NCI-H1417 treated with DMSO at 0.1 percent for 48 hours (cell line): ENCODE measurements around the gene JAKMIP3.
"Not testable (repeated sequence)": the region's sequence is repeated elsewhere in the genome, so short reads cannot be mapped to it uniquely, and the experiment has no call there.

Experiments
- DNase-seq: peaks from one replicate; lab custom pipeline; 2025; lab: John Stamatoyannopoulos, UW

Gene JAKMIP3

GRCh38 chr10:132064082-132064755 lies 1.5 kb upstream of the JAKMIP3 start:
- no peak for DNase-seq

- no peak for DNase-seq
Measured at GRCh38 chr10:132064771-132065437, 842 bp upstream of the JAKMIP3 start.

GRCh38 chr10:132066186-132066585 lies 440 bp downstream of the JAKMIP3 start:
- no peak for DNase-seq

- no peak for DNase-seq
Measured at GRCh38 chr10:132066812-132067211, 1.1 kb downstream of the JAKMIP3 start.

GRCh38 chr10:132068431-132069121 lies 2.8 kb downstream of the JAKMIP3 start:
- no peak for DNase-seq

GRCh38 chr10:132069122-132069848 lies 3.5 kb downstream of the JAKMIP3 start:
- no peak for DNase-seq

- DNase-seq = no peak
Measured at GRCh38 chr10:132069849-132070182, 4.1 kb downstream of the JAKMIP3 start.

- DNase-seq = no peak
Measured at GRCh38 chr10:132070724-132071123, 5.0 kb downstream of the JAKMIP3 start.

GRCh38 chr10:132071667-132072066 lies 5.9 kb downstream of the JAKMIP3 start:
- no peak for DNase-seq

- DNase-seq = no peak
Measured at GRCh38 chr10:132075909-132076577, 10.3 kb downstream of the JAKMIP3 start.

GRCh38 chr10:132076578-132077081 lies 10.9 kb downstream of the JAKMIP3 start:
- DNase-seq = no peak

GRCh38 chr10:132077091-132077490 lies 11.3 kb downstream of the JAKMIP3 start:
- no peak for DNase-seq

GRCh38 chr10:132078746-132079345 lies 13.1 kb downstream of the JAKMIP3 start:
- DNase-seq = no peak

- DNase-seq = not testable (repeated sequence)
Measured at GRCh38 chr10:132084384-132084783, 18.6 kb downstream of the JAKMIP3 start.

- DNase-seq = not testable (repeated sequence)
Measured at GRCh38 chr10:132093236-132093635, 27.5 kb downstream of the JAKMIP3 start.

GRCh38 chr10:132094581-132095234 lies 29.0 kb downstream of the JAKMIP3 start:
- no peak for DNase-seq

GRCh38 chr10:132095403-132096113 lies 29.8 kb downstream of the JAKMIP3 start:
- DNase-seq = no peak

- DNase-seq = no peak
Measured at GRCh38 chr10:132096223-132096622, 30.5 kb downstream of the JAKMIP3 start.

GRCh38 chr10:132096863-132097478 lies 31.2 kb downstream of the JAKMIP3 start:
- no peak for DNase-seq
